HG02870 (cell line): ENCODE results near the gene SMKR1.
"Not testable (repeated sequence)": the region's sequence is repeated elsewhere in the genome, so short reads cannot be mapped to it uniquely, and the experiment has no call there.

Source experiments
- ATAC-seq: cut with Tn5 transposase; IDR thresholded peaks from one replicate; pipeline ENCODE4 v1.9.1; 2021; ENCODE audit warnings: mild to moderate bottlenecking, moderate library complexity; ENCODE audit not compliant: unreplicated experiment

SMKR1 gene

DNA sequence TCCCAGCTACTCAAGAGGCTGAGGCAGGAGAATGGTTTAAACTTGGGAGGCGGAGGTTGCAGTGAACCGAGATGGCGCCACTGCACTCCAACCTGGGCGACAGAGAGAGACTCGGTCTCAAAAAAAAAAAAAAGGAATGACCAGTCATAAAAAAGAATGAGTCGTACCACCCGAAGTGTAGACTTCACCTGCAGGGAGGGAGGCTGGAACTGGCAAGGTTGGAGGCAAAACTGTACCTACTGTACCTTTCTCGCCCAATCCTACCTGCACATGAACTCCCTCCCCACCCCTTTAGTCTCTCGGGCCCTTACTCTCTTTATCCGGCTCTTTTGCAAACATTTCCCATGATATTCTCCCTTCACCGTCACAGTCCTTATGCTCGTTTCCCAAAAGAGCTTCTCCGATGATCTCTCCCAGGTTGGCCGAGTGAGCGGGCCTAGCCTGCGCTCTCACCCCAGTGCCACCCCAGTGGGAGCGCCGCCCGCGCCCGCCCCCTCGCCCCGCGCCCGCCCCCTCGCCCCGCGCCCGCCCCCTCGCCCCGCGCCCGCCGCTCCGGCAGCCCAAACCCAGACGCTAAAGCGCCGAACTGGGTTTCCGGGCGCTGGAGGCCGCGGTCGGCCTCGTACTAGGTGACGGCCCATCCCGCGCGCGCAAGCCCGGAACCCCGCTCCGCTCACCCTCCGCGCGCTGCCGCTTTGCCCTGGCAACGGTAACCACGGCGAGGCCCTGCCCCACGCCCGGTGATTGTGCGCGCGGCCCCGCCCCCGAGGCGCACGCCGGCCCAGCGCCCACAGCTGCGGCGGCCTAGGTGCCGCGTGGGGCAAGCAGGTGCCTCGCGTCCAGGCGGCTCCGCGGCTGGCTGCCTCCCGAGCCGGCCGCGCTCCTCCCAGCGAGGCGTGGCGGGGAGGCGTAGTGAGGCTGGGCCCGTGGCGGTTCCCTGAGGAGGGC lies at the start of gene SMKR1:
Gene SMKR1 (plus strand): TSS at position 772 of the 948 bp plus-strand sequence. CDS start 294 bp downstream, outside the sequence.
- peak; percentile 80 for ATAC-seq

DNA sequence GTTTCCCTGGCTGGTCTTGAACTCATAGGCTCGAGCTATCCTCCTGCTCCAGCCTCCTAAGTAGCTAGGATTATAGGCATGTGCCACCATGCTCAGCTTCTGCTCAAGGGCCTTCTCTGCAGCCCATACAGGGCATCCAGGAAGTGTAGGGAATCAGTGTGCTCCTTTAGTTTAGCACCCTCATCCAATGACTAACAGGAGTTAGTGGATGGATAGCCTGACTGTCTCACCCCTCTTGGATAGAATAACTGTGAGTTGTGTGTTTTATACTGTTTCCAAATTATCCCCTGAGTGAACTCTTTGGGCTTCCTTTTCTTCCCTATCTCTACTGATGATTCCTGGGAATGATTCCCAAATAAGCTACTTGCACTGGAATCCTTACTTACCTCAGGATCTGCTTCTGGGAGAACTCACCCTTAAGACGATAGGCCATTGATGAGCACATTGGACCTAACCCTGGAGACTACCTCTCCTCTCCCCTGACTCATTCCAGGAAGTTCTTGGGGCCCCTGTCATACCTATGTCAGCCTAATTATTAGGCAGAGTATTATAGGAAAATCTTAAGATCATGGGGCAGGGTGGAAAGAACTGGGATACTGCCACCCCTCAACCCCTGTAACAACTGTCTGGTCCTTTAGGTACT lies 49.6 kb upstream of the SMKR1 start:
- no peak for ATAC-seq

DNA sequence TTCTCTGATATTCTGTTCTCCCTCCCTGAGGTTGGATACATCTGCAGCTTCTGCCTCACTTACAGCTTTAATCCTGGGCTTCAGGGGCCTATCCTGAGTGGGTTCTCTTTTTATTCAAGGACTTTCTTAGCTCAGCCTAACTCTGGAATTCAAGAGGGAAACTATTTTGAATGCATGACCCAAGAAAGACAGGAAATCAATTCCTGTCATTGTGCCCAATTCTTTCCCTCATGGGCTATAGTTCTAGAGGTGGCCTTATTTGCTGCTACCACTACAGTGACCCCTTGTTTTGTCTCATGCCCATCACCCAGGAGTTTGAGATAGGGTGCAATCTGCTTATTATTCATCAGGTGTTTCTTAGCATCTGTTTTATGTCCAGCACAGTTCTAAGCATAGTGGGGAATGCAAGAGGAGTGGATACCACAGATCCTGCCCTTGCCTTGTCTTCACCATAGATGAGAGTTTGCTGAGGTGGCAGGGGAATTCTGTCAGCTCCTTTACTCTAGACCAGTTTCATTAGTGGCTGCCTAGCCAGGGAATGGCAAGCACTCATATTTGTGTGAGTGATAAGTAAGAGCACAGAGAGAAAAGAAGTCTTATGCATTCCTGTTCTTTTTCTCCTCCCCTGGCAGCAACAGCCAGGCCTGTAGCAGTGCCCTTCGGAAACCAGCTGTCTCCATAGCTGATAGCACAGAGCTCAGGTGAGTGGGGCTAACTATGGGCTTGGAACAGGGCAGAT lies 48.7 kb upstream of the SMKR1 start:
- ATAC-seq = no peak

DNA sequence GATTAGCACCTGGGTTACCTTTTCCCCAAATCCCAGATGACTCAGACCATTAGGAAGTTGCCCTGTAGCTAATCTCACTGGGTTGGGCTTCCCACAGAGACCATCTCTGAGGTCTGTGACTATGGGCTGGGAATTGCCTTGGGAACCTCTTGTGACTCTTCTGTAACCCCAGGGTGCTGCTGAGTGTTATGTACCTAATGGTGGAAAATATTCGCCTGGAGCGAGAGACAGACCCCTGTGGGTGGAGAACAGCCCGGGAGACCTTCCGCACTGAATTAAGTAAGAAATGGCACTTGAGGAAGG lies 48.1 kb upstream of the SMKR1 start:
- no peak for ATAC-seq

DNA sequence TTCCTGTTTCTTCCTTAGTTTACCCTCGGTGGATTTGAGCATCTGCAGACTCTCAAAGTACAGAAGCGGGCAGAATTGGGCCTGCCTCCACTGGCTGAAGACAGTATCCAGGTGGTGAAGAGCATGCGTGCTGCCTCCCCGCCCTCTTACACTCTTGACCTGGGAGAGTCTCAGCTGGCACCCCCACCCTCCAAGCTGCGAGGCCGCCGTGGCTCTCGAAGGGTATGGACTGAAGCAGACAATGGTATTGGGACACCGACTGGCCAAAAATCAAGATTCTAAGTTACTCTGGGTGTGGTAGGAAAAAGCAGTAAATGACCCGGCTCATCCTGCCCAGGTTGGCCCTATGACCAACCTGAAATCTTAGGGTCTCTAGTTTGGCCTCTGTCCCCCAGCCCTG lies 45.9 kb upstream of the SMKR1 start:
- ATAC-seq = no peak

DNA sequence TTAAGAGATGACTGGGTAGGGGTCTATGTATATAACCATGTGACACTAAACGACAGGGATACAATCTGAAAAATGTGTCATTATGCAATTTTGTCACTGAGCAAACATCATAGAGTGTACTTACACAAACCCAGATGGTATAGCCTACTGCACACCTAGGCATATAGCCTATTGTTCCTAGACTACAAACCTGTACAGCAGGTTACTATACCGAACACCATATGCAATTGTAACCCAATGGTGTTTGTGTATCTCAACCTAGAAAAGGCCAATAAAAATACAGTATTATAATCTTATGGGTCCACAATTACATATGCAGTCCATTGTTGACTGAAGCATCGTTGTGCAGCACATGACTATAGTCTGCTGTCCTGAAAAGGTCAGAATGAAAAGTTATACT lies 45.2 kb upstream of the SMKR1 start:
- ATAC-seq = no peak

DNA sequence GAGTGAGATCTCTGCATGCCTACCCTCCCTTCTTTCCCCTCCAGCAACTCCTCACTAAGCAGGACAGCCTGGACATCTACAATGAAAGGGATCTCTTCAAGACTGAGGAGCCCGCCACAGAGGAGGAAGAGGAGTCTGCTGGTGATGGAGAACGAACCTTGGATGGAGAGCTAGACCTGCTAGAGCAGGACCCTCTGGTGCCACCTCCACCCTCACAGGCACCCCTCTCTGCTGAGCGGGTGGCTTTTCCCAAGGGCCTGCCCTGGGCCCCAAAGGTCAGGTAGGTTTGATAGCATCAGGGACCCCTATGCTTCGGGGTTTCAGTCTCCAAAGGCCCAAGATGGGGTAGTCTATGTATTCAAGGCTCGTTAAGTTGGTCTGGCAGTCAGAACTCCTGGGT lies 44.2 kb upstream of the SMKR1 start:
- no peak for ATAC-seq

DNA sequence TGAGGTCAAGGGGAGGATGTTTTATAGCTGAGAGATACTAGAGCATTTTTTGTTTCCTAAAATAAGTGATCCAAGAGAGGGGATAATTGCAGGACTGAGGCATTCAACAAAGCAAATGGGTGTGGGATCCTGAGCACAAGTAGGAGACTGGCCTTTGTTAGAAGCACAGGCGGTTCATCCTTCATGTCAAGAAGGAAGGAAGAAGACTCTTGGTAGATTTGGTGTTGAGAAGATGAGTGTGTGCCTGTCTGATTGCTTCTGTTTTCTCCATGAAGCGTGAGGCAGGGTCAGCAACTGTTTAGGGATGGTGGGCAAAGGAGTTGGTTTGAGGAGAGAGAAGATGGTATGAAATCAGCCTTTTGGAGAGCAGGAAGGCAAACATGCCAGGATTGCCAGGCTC lies 40.5 kb upstream of the SMKR1 start:
- no peak for ATAC-seq

DNA sequence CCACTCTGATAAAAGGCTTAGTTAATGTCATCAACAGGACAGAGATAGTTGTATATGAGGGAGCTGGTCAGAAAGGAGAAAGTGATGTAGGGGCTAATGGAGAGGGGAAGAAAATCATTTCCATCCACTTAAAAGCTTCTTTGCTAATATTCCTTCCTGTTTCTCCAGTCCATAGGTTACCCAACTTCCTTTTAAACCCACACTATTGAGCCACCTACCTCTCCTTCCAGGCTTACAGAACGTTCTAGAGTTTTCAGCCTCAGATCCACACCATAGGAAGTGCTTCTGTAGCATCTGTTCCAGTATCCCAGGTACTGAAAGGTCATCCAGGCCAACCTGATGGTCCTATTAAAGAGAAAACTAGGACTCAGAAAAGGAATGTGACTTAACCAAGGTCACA lies 39.9 kb upstream of the SMKR1 start:
- ATAC-seq = no peak

DNA sequence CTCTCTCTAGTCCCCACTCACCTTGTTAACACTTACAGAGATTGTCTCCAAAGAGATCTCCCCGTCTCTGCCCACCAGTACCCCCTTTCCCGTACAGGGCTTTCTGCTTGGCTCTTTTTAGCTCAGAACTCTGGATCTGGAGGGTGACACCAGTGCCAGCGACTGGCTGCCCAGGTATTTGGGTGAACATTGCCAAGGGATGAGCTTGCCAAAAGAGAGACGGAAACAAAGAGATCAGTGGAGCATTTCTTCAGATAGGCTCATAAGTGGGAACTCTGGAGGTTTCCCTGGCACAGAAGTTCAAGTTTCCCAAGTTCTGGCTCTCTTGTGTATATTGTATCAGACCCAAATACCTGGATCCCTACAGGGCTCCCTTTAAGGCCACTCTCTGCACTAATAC lies 38.1 kb upstream of the SMKR1 start:
- no peak for ATAC-seq

DNA sequence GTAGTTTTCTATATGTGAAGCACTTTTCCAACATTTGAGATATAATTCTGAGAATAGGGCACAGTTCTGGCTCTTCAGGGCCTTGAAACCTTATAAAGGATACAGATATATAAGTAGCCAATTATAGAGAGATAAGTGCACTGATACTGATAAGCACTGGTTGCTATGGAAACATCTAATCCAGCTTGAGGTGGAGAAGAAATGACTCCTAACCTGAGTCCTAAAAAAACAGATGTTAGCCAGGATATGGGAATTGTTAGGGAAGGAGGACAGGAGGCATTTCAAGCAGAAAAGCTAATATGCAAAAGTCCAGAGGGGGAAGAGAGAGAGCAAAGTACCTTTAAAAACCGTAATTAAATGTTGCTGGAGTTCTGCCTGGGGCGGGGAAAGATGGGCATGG lies 37.3 kb upstream of the SMKR1 start:
- no peak for ATAC-seq

DNA sequence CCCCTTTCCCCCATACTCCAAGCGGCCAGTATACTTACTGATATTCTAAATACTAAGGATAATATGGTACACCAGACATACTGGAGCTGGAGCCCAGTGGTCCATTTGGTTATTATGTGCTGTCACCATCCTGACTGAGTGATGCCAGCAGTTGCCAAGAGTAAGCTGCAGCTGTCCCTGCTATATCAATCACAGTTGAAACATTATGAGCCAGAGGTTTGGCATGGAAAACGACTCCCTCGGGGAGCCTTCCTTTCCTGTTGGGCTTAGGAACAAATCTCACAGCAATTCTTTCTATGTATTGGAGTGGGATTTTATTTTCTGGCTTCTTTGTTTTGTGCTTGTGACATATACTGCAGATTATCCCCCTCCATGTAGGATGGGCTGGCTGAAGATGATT lies 35.5 kb upstream of the SMKR1 start:
- no peak for ATAC-seq

DNA sequence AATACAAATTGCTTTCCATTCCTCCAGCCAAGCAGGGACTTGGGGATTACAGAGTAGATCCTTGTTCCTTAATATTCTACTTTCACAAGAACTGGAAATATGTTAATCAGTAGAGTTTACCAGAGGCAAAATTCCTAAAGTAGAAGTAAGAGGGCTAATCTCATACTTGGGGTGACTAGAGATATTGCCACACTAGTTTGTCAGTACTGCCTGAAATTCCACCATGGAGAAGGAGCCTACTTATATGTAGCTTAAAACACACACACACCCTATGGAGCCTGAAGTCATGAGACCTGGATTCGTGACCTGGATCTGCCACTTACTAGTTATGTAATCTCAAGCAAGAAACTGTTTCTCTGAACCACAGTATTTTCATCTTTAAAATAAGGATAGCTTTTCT lies 34.2 kb upstream of the SMKR1 start:
- ATAC-seq = no peak

DNA sequence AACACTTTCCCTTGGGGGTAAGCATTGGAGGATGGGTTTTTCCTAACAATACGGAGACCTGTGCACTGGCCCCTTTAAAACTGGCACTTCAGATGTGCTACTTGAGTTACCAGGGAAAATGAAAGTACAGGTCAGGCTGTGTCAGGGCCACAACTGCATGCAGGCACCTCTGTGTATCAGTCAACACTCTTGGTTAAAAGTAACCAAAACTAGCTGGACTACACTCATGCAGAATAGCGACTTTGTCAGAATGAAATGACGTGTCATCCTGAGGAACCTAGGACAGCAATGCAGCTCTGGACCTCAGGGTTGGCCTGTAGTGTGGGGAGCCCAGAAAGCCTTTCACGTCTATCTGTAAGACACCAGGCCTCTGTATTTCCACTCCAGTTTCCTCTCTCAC lies 33.8 kb upstream of the SMKR1 start:
- no peak for ATAC-seq

DNA sequence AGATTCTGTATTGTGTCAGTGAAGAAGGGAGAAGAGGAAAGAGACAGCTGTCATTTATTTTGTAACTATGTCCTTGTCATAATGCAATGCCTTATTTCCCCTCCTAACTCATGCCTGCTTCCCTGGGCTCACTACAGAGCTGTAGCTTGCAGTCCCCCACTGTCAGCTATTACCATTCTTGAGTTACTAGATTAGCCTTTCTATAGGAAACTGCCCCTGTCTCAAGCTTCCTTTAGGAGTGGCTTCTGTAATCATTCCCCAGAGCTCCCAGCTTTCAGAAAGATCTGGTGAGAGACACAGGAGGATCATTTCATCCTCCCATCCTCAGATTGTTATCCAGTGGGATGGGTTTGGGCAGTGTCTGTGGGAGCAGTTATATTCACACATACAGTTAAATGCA lies 32.4 kb upstream of the SMKR1 start:
- no peak for ATAC-seq

DNA sequence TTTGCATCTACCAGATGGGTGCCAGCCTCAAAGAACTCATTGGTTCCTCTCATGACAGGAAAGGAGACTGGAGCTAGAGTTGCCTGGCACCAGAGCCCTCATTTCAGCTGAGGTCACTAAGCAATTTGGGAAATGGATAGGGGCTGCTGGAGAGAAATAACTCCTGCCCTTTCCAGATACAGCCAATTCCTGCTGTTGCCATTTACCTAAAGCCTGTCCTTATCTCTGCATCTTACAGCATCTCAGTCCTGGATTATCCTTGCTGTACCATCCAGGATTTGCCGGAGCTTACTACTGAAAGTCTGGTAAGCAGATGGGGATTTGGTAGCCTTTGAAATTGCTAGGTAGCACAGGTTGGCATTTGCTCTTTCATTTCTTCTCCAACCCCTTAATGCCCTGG lies 31.9 kb upstream of the SMKR1 start:
- ATAC-seq = no peak

DNA sequence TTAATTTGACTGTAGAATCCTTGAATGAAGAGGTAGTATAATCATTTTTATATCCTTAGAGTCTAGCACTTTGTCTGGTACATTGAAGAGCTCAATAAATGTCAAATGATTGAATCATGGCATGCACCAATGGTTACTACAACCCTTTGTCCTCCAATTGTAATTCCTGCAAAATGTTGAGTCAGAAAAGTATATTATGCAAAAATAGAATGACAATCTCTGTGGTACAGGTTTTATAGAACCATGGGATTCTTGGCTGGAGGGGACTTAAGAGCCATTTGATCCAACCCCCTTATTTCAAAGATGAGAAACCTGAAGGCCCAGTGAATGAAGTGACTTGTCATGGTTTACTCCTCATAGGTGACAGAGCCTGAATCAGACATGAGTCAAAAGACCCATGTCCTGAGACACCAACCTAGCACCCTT lies 30.9 kb upstream of the SMKR1 start:
- no peak for ATAC-seq

DNA sequence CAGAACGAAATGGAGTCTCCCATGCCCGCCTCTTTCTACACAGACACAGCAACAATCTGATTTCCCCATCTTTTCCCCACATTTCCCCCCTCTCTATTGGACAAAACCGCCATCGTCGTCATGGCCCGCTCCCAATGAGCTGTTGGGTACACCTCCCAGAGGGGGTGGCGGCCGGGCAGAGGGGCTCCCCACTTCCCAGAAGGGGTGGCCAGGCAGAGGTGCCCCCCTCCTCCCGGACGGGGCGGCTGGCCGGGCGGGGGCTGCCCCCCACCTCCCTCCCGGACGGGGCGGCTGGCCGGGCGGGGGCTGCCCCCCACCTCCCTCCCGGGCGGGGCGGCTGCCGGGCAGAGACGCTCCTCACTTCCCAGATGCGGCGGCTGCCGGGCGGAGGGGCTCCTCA lies 26.4 kb upstream of the SMKR1 start:
- ATAC-seq = not testable (repeated sequence)

DNA sequence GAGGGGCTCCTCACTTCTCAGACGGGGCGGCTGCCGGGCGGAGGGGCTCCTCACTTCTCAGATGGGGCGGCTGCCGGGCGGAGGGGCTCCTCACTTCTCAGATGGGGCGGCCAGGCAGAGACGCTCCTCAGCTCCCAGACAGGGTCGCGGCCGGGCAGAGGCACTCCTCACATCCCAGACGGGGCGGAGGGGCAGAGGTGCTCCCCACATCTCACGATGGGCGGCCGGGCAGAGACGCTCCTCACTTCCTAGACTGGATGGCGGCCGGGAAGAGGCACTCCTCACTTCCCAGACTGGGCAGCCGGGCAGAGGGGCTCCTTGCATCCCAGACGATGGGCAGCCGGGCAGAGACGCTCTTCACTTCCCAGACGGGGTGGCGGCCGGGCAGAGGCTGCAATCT lies 25.9 kb upstream of the SMKR1 start:
- not testable (repeated sequence) for ATAC-seq

DNA sequence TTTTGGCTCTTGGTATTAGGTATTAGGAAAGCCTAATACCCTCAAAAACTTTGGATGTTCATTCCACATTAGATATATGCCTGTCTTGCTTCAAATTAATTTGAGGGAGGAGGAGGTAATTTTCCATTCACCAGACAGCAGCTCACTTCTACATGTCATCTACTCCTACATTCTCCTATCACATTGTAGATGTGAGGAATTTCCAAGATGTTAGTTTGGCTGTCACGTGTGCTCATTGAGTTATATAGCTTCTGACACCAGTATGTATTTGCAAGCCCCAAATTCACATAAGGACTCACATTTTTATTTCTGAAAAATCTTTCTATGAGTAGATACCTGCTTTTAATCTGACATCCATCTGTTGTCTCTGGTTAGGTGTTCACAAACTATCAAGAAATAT lies 22.5 kb upstream of the SMKR1 start:
- ATAC-seq = no peak

DNA sequence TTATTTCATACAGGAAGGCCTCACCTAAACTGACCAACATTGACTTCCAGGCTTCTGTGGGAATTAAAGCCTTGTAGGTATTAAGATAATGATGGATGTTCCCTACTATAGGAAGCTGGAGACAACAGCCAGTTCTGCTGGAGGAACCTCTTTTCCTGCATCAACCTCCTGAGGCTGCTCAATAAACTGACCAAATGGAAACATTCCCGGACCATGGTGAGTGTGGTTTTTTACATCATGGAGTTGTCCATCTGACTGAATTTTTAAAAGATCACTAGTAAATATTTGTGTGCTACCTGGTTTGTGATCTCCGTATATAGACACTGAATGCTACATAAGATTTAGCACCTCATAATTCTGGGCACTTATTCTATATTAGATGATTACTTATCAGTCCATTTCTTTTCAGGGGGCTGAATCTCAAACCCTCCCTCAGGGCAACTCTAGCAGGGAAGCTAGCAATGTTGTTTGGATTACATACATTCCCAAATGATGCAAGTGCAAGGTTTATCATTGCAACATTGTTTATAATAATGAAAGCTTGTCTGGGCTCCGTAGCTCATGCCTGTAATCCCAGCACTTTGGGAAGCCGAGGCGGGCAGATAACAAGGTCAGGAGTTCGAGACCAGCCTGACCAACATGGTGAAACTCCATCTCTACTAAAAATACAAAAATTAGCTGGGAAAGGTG lies 21.5 kb upstream of the SMKR1 start:
- ATAC-seq = no peak
